ENCODE data around the gene ANKRD42. TPM values are rescaled to one million over a fixed set of nuclear protein-coding genes. Genes with fewer than 3 reads are reported as not detected.

ANKRD42 gene
- total RNA-seq, 3 donors from 2014 or later (not counting 1 experiment from before 2014, with no cell fraction given) = 10.4 to 13.3 (median 11.6) TPM

- DNase-seq = peak; percentile 67 to 82
- Mint-ChIP-seq H3K4me3 (peak overlapping the region; percentile 100), H3K27ac (peak overlapping the region; percentile 98 to 100), H3K27me3 (ENCODE audit: low read depth in 2 of 2) (no peaks in the 10 kb centered on the region), H3K4me1 (peaks cover 50 to 51% of the 10 kb centered on the region in 2 donors), H3K9me3 (no peaks in the 10 kb centered on the region), H3K36me3 (peaks cover 13% of the 10 kb centered on the region)
- 2% methylated on average over 35 of the region's 35 CpGs for WGBS (ENCODE audit: insufficient coverage)
- Histone ChIP-seq H3K4me3 (ENCODE audit: low read length) (peak overlapping the region; percentile 83), H3K27me3 (ENCODE audit: control insufficient read depth, insufficient read depth, low read length) (no peaks in the 10 kb centered on the region), H3K4me1 (ENCODE audit: control insufficient read depth, insufficient read depth, low read length) (peaks cover 11% of the 10 kb centered on the region), H3K36me3 (ENCODE audit: control insufficient read depth, insufficient read depth, low read length) (peaks cover 15% of the 10 kb centered on the region), H3K27ac (ENCODE audit: low read length) (peak overlapping the region; percentile 97), H3K9me3 (ENCODE audit: control insufficient read depth, insufficient read depth, low read length) (no peaks in the 10 kb centered on the region)
- no peak for TF ChIP-seq CTCF (IDR thresholded peaks at IDR 0.05)
- intact Hi-C loops (cut with micrococcal nuclease) = loop anchor here (1.0 to 2.0 kb wide), 5 partner anchors 38 to 234 kb away; partner anchors contain the start of gene RAB30
- ATAC-seq = peak; percentile 73 to 84 (median 75)
These were observed 1.0 kb downstream of the ANKRD42 start for GRCh38 chr11:83194281-83195142.

DNA sequence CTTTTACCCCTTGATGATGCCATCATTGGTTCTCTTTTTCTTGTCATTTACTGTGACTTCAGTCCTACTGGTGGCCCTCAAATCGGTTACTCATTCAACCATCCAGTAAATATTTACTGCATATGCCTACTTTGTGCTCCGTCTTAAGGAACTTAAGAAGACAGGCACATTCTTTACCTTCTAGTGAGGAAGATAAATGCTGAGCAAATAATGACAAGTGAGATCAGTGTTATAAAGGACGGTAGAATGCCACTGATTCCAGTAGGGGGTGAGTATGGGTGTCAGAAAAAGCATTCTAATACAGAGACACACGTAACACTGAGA lies 1.6 kb downstream of the ANKRD42 start:
- intact Hi-C loops (cut with micrococcal nuclease) = loop anchor here (2.0 kb wide), 1 partner anchor 90 kb away; no protein-coding TSS in a partner anchor
- peaks cover 8% of the 10 kb centered on the region for H3K36me3 Mint-ChIP-seq

DNA sequence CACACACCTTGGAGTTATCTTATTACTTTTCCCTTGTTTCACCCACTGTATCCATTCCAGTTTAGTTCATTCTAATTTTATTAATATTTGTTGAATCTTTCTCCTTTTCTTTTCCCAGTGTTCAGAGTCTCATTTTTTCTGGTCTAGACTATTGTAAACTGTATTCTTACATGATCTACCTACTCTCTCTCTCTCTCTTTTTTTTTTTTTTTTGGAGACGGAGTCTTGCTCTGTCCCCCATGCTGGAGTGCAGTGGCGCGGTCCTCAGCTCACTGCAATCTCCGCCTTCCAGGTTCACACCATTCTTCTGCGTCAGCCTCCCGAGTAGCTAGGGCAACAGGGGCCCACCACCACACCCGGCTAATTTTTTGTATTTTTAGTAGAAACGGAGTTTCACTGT lies 2.1 kb downstream of the ANKRD42 start:
- ATAC-seq (no peak), DNase-seq (no peak)
- peak overlapping the region; percentile 97 for H3K27ac ChIP-seq (ENCODE audit: low read length)
- Mint-ChIP-seq H3K4me3 (peak overlapping the region; percentile 100), H3K36me3 (peaks cover 5% of the 10 kb centered on the region), H3K4me1 (peaks cover 50 to 51% of the 10 kb centered on the region in 2 donors), H3K9me3 (no peaks in the 10 kb centered on the region), H3K27me3 (ENCODE audit: low read depth in 2 of 2) (no peaks in the 10 kb centered on the region), H3K27ac (peak overlapping the region; percentile 98 to 100)
- intact Hi-C loops (cut with micrococcal nuclease) = loop anchor here (2.0 kb wide), 1 partner anchor 89 kb away; no protein-coding TSS in a partner anchor
- TF ChIP-seq CTCF (IDR thresholded peaks at IDR 0.05) = no peak
- no peaks in the 10 kb centered on the region for H3K9me3 ChIP-seq (ENCODE audit: control insufficient read depth, insufficient read depth, low read length)
- no peaks in the 10 kb centered on the region for H3K27me3 ChIP-seq (ENCODE audit: control insufficient read depth, insufficient read depth, low read length)
- no peak overlapping the region for H3K4me3 ChIP-seq (ENCODE audit: low read length)
- H3K36me3 ChIP-seq (ENCODE audit: control insufficient read depth, insufficient read depth, low read length) = peaks cover 12% of the 10 kb centered on the region
- H3K4me1 ChIP-seq (ENCODE audit: control insufficient read depth, insufficient read depth, low read length) = peaks cover 11% of the 10 kb centered on the region
- 97% methylated on average over 8 of the region's 8 CpGs for WGBS (ENCODE audit: insufficient coverage)

More for the DNA sequence above, 1.6 kb downstream of the ANKRD42 start:
- no peaks in the 10 kb centered on the region for H3K27me3 Mint-ChIP-seq (ENCODE audit: low read depth in 2 of 2)
- no peak for ATAC-seq
- peak overlapping the region; percentile 98 to 100 for H3K27ac Mint-ChIP-seq
- H3K4me1 ChIP-seq (ENCODE audit: control insufficient read depth, insufficient read depth, low read length) = peaks cover 11% of the 10 kb centered on the region
- no peaks in the 10 kb centered on the region for H3K9me3 Mint-ChIP-seq
- peaks cover 50 to 51% of the 10 kb centered on the region in 2 donors for H3K4me1 Mint-ChIP-seq
- TF ChIP-seq CTCF (IDR thresholded peaks at IDR 0.05) = no peak
- peaks cover 13% of the 10 kb centered on the region for H3K36me3 ChIP-seq (ENCODE audit: control insufficient read depth, insufficient read depth, low read length)
- no peaks in the 10 kb centered on the region for H3K9me3 ChIP-seq (ENCODE audit: control insufficient read depth, insufficient read depth, low read length)
- DNase-seq = peak in 1 of 2 donors; percentile 26
- peak overlapping the region; percentile 83 for H3K4me3 ChIP-seq (ENCODE audit: low read length)
- no peaks in the 10 kb centered on the region for H3K27me3 ChIP-seq (ENCODE audit: control insufficient read depth, insufficient read depth, low read length)
- WGBS (ENCODE audit: insufficient coverage) = 64% methylated on average over 4 of the region's 4 CpGs
- peak overlapping the region; percentile 100 for H3K4me3 Mint-ChIP-seq
- peak overlapping the region; percentile 97 for H3K27ac ChIP-seq (ENCODE audit: low read length)

All from natural killer cell (primary cell).